ENCODE data around the gene PYY.

DNA sequence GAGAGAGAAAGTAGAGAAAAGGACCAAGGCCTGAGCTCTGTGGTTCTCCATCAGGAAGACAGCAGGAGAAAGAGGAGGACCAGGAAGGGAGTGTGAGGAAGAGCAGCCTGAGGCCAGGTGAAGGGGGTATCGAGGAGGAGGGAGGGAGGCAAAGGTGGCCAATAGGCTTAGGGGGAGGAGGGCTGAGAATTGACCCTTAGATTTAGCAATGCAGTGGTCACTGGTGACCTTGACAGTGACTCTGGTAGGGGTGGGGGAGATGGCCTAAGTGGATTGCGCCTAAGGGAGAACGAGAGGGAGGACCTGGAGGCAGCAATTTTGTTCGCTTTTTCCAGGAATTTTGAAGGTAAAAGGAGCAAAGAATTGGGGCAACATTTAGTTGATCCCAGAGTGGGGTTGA lies 45.3 kb upstream of the PYY start:
- TF ChIP-seq CTCF (IDR thresholded peaks at IDR 0.05), result no peak
- TF ChIP-seq EZH2phosphoT487 (IDR thresholded peaks at IDR 0.05), result no peak
- no peak for TF ChIP-seq EZH2 (IDR thresholded peaks at IDR 0.05)

All from neural progenitor cell (in vitro differentiated cells).